K562 (cell line): ENCODE measurements around the gene MPL. TPM values are rescaled to one million over a fixed set of nuclear protein-coding genes. Genes with fewer than 3 reads are reported as not detected.

ENCODE experiments used
- BHLHE40 ChIP-seq: IDR thresholded peaks from 2 replicates; pipeline ENCODE4 v1.6.1; 2011; ENCODE audit warnings: low read length, improper control_type of control experiment
- BMI1 ChIP-seq: fragments of 150-350 bp; IDR thresholded peaks from 2 replicates; pipeline ENCODE4 v1.6.1; 2014; ENCODE audit warnings: low read length
- CHD7 ChIP-seq: fragments of 200-600 bp; sonication (generic); IDR thresholded peaks from one replicate; pipeline ENCODE4 v1.6.1; 2012; ENCODE audit warnings: mild to moderate bottlenecking, low read depth, low read length, inconsistent platforms
- EP400 ChIP-seq: fragments of 450-650 bp; IDR thresholded peaks from 2 replicates; pipeline ENCODE4 v1.6.1; 2017; ENCODE audit warnings: antibody characterized with exemption, mild to moderate bottlenecking, moderate library complexity
- JUND ChIP-seq, 2 experiments: IDR thresholded peaks; 2 replicates in 1 of 2; 3 replicates in 1 of 2; pipeline ENCODE4 v1.6.1; 2011; ENCODE audit warnings: borderline replicate concordance in 2 of 2, low read depth in 2 of 2, low read length in 2 of 2, improper control_type of control experiment in 1 of 2, missing biosample characterization in 1 of 2, missing genetic modification characterization in 1 of 2, missing genetic modification reagents in 1 of 2
- KDM1A ChIP-seq, 2 experiments: fragments of 450-650 bp; IDR thresholded peaks; 2 replicates each; pipeline ENCODE4 v1.6.1; 2016; ENCODE audit warnings: mild to moderate bottlenecking in 2 of 2
- MAFG ChIP-seq: fragments of 450-650 bp; conservative IDR thresholded peaks from 2 replicates; pipeline ENCODE4 v1.6.1; 2016; ENCODE audit warnings: missing genetic modification characterization, missing compliant biosample characterization
- MTA1 ChIP-seq: fragments of 450-650 bp; IDR thresholded peaks from 2 replicates; pipeline ENCODE4 v1.6.1; 2017; ENCODE audit warnings: borderline replicate concordance
- MTA3 ChIP-seq: fragments of 450-650 bp; formaldehyde crosslinking; IDR thresholded peaks from 2 replicates; pipeline ENCODE4 v1.6.1; 2017; ENCODE audit warnings: mild to moderate bottlenecking, borderline replicate concordance
- POLR2AphosphoS5 ChIP-seq: IDR thresholded peaks from 2 replicates; pipeline ENCODE4 v1.6.1; 2011; ENCODE audit warnings: mild to moderate bottlenecking, low read depth, low read length, moderate library complexity; ENCODE audit not compliant: control insufficient read depth, insufficient read depth
- RBM39 ChIP-seq: fragments of 200-400 bp; formaldehyde crosslinking; optimal IDR thresholded peaks from 2 replicates; pipeline ENCODE3; 2018; ENCODE audit warnings: low read depth, low read length
- STAT5A ChIP-seq: IDR thresholded peaks from 2 replicates; pipeline ENCODE4 v1.6.1; 2012; ENCODE audit warnings: low read length, inconsistent platforms, borderline replicate concordance
- VEZF1 ChIP-seq: fragments of 200-800 bp; sonication (Bioruptor generic); IDR thresholded peaks from 2 replicates; pipeline ENCODE4 v1.6.1; 2017; ENCODE audit warnings: missing genetic modification characterization, missing compliant biosample characterization
- polyA plus RNA-seq, 8 experiments: library from polyadenylated mRNA; depleted of rRNA in 4 of 8; stranded (reverse) in 5 of 8; unstranded in 3 of 8; fragments of >200 nt; fragmentation: Nextera tagmentation in 2 of 8; fragmentation: Illumina TruSeq in 1 of 8; extraction: Ambion mirVana in 2 of 8; extraction: Trizol in 1 of 8; gene quantifications; 2 replicates each; pipeline versions ENCODE4 v1.2.1 to v1.2.3, GENCODE V29; 2011 to 2014; ENCODE audit warnings: inconsistent platforms in 1 of 8, missing spikeins in 1 of 8
- total RNA-seq, 7 experiments: library from RNA; depleted of rRNA in 6 of 7; stranded (reverse); fragments of >200 nt in 6 of 7; fragmentation: Illumina TruSeq in 2 of 7; extraction: Trizol in 2 of 7; gene quantifications; 2 replicates each; pipeline versions ENCODE4 v1.2.1 to v1.2.3, GENCODE V29; 2011 to 2021; ENCODE audit warnings: low replicate concordance in 1 of 7
- TF ChIP-seq, protein P1 (sequence below): fragments of 450-650 bp; IDR thresholded peaks from 2 replicates; pipeline ENCODE4 v1.6.1; 2016

The MPL gene
- total and polyA plus RNA-seq, 9 of the 15 experiments (the other 6 are each of a cell fraction or from before 2014, with no cell fraction given) = not detected

- TF ChIP-seq CHD7 (no peak), BMI1 (no peak), MTA1 (no peak; the same call in 1 of the 2 replicates), MAFG (tag) (peak; percentile 50), JUND (IDR thresholded peaks at IDR 0.05; ENCODE audit: borderline replicate concordance, low read depth, low read length) (peak; percentile 86), JUND (tag; IDR thresholded peaks at IDR 0.05; ENCODE audit: borderline replicate concordance, low read depth, low read length) (peak; percentile 75; the same call in 1 of the 3 replicates), EP400 (0 out of 2 replicates have a peak, but pooled peaks have one; percentile 31), RBM39 (no peak), MTA3 (peak; percentile 75), KDM1A (IDR thresholded peaks at IDR 0.05) (peak; percentile 62 to 63; a peak in 2 of 4 replicates), BHLHE40 (peak; percentile 55; the same call in 1 of the 2 replicates), VEZF1 (CRISPR knock-in tag) (peak; percentile 75), POLR2AphosphoS5 (peak; percentile 55; the same call in 1 of the 2 replicates), STAT5A (peak; percentile 59)
- TF ChIP-seq, protein P1, sequence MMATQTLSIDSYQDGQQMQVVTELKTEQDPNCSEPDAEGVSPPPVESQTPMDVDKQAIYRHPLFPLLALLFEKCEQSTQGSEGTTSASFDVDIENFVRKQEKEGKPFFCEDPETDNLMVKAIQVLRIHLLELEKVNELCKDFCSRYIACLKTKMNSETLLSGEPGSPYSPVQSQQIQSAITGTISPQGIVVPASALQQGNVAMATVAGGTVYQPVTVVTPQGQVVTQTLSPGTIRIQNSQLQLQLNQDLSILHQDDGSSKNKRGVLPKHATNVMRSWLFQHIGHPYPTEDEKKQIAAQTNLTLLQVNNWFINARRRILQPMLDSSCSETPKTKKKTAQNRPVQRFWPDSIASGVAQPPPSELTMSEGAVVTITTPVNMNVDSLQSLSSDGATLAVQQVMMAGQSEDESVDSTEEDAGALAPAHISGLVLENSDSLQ = peak; percentile 19; the same call in 1 of the 2 replicates
Measured at GRCh38 chr1:43345120-43345519, 7.5 kb downstream of the MPL start (continued).
